ENCODE data around the gene RAB31.

DNA sequence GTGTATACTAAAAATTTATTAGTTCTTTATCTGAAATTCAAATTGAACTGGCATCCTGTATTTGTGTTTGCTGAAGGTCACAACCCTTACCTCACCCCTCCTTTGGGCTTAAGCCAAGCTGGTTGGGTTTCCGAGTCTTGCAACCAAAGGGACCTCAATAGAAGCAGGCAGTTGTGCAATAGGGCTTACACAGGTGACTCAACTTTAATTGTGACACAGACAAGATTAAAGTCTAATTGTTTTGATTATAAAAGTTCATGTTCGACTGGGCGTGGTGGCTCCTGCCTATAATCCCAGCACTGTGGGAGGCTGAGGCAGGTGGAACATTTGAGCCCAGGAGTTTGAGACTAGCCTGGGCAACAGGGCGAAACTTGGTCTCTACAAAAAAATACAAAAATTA, 71.5 kb downstream of the RAB31 start:
- TF ChIP-seq, protein P1, sequence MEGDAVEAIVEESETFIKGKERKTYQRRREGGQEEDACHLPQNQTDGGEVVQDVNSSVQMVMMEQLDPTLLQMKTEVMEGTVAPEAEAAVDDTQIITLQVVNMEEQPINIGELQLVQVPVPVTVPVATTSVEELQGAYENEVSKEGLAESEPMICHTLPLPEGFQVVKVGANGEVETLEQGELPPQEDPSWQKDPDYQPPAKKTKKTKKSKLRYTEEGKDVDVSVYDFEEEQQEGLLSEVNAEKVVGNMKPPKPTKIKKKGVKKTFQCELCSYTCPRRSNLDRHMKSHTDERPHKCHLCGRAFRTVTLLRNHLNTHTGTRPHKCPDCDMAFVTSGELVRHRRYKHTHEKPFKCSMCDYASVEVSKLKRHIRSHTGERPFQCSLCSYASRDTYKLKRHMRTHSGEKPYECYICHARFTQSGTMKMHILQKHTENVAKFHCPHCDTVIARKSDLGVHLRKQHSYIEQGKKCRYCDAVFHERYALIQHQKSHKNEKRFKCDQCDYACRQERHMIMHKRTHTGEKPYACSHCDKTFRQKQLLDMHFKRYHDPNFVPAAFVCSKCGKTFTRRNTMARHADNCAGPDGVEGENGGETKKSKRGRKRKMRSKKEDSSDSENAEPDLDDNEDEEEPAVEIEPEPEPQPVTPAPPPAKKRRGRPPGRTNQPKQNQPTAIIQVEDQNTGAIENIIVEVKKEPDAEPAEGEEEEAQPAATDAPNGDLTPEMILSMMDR (IDR thresholded peaks at IDR 0.05) = no peak
- no peak for TF ChIP-seq POLR2A (IDR thresholded peaks at IDR 0.05)

Measured in lower leg skin (tissue), 3 donors.